Measurements from ENCODE around the gene RDH5.

GRCh38 chr12:55736076-55736475 is 15.9 kb downstream of the RDH5 start:
- TF ChIP-seq, protein P1, sequence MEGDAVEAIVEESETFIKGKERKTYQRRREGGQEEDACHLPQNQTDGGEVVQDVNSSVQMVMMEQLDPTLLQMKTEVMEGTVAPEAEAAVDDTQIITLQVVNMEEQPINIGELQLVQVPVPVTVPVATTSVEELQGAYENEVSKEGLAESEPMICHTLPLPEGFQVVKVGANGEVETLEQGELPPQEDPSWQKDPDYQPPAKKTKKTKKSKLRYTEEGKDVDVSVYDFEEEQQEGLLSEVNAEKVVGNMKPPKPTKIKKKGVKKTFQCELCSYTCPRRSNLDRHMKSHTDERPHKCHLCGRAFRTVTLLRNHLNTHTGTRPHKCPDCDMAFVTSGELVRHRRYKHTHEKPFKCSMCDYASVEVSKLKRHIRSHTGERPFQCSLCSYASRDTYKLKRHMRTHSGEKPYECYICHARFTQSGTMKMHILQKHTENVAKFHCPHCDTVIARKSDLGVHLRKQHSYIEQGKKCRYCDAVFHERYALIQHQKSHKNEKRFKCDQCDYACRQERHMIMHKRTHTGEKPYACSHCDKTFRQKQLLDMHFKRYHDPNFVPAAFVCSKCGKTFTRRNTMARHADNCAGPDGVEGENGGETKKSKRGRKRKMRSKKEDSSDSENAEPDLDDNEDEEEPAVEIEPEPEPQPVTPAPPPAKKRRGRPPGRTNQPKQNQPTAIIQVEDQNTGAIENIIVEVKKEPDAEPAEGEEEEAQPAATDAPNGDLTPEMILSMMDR (IDR thresholded peaks at IDR 0.05), result no peak
- TF ChIP-seq SMAD4 (CRISPR knock-in tag; IDR thresholded peaks at IDR 0.05) (no peak), E2F4 (CRISPR knock-in tag; IDR thresholded peaks at IDR 0.05; ENCODE audit: borderline replicate concordance, low read depth) (no peak), USF2 (CRISPR knock-in tag; IDR thresholded peaks at IDR 0.05) (no peak), FOXP4 (CRISPR knock-in tag; IDR thresholded peaks at IDR 0.05) (no peak), NFYB (CRISPR knock-in tag; conservative IDR thresholded peaks at IDR 0.05; ENCODE audit: low read depth) (no peak)
- TF ChIP-seq, protein P2, sequence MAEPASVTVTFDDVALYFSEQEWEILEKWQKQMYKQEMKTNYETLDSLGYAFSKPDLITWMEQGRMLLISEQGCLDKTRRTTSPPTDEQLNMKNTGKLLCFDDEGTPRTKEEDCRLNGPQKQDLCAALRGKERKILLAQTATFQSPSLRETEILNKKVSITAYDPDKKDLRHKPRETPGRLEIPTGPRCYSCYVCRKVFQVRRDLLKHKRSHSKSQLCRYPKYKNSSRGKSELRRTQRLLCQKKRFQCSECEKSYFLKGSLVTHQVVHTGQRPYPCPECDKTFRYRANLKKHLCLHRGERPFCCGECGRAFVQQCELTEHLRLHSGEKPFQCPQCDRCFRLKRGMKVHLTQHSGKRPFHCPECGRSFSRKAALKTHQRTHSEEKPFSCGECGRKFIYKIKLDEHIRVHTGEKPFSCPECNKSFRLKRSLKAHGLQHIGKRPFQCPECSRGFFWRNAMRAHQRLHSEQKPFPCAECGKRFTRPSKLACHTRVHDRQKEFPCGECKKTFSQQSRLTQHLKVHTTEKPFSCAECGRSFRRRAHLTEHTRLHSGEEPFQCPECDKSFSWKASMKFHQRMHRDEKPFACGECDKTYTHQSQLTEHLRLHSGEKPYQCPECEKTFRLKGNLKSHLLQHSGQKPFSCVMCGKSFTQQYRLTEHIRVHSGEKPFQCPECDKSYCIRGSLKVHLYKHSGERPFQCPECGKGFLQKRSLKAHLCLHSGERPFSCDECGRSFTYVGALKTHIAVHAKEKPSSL (CRISPR knock-in tag; conservative IDR thresholded peaks at IDR 0.05), result no peak
- TF ChIP-seq, protein P3, sequence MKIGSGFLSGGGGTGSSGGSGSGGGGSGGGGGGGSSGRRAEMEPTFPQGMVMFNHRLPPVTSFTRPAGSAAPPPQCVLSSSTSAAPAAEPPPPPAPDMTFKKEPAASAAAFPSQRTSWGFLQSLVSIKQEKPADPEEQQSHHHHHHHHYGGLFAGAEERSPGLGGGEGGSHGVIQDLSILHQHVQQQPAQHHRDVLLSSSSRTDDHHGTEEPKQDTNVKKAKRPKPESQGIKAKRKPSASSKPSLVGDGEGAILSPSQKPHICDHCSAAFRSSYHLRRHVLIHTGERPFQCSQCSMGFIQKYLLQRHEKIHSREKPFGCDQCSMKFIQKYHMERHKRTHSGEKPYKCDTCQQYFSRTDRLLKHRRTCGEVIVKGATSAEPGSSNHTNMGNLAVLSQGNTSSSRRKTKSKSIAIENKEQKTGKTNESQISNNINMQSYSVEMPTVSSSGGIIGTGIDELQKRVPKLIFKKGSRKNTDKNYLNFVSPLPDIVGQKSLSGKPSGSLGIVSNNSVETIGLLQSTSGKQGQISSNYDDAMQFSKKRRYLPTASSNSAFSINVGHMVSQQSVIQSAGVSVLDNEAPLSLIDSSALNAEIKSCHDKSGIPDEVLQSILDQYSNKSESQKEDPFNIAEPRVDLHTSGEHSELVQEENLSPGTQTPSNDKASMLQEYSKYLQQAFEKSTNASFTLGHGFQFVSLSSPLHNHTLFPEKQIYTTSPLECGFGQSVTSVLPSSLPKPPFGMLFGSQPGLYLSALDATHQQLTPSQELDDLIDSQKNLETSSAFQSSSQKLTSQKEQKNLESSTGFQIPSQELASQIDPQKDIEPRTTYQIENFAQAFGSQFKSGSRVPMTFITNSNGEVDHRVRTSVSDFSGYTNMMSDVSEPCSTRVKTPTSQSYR (CRISPR knock-in tag; IDR thresholded peaks at IDR 0.05), result no peak

All from WTC11 (cell line).